ENCODE data around the gene CLEC3B.

The CLEC3B gene

GRCh38 chr3:45003859-45004258, 22.2 kb upstream of the CLEC3B start:
- DNase-seq = no peak

GRCh38 chr3:45007091-45007490, 19.0 kb upstream of the CLEC3B start:
- no peak for DNase-seq

- no peak for DNase-seq
Measured at GRCh38 chr3:45008117-45008516, 18.0 kb upstream of the CLEC3B start.

- DNase-seq = no peak
Measured at GRCh38 chr3:45009868-45010267, 16.2 kb upstream of the CLEC3B start.

- DNase-seq = no peak
Measured at GRCh38 chr3:45010811-45011333, 15.2 kb upstream of the CLEC3B start.

- no peak for DNase-seq
Measured at GRCh38 chr3:45011756-45012508, 14.2 kb upstream of the CLEC3B start.

- no peak for DNase-seq
Measured at GRCh38 chr3:45012577-45012976, 13.5 kb upstream of the CLEC3B start.

- DNase-seq = no peak
Measured at GRCh38 chr3:45016916-45017315, 9.2 kb upstream of the CLEC3B start.

GRCh38 chr3:45017821-45018220, 8.3 kb upstream of the CLEC3B start:
- DNase-seq = no peak

- DNase-seq = no peak
Measured at GRCh38 chr3:45020534-45020933, 5.6 kb upstream of the CLEC3B start.

GRCh38 chr3:45021524-45022297, 4.4 kb upstream of the CLEC3B start:
- DNase-seq = no peak

GRCh38 chr3:45023675-45024074, 2.4 kb upstream of the CLEC3B start:
- no peak for DNase-seq

- DNase-seq = no peak
Measured at GRCh38 chr3:45024542-45025255, 1.4 kb upstream of the CLEC3B start.

GRCh38 chr3:45026957-45027356, 854 bp downstream of the CLEC3B start:
- DNase-seq = no peak

GRCh38 chr3:45027441-45027840, 1.3 kb downstream of the CLEC3B start:
- no peak for DNase-seq

- no peak for DNase-seq
Measured at GRCh38 chr3:45029216-45029615, 3.1 kb downstream of the CLEC3B start.

GRCh38 chr3:45029661-45030060, 3.6 kb downstream of the CLEC3B start:
- DNase-seq = no peak

- no peak for DNase-seq
Measured at GRCh38 chr3:45031531-45031930, 5.4 kb downstream of the CLEC3B start.

GRCh38 chr3:45032113-45032512, 6.0 kb downstream of the CLEC3B start:
- DNase-seq = no peak

GRCh38 chr3:45033791-45034190, 7.7 kb downstream of the CLEC3B start:
- DNase-seq = no peak

GRCh38 chr3:45034612-45035252, 8.6 kb downstream of the CLEC3B start:
- no peak for DNase-seq

- no peak for DNase-seq
Measured at GRCh38 chr3:45035441-45036301, 9.6 kb downstream of the CLEC3B start.
